Gastroesophageal sphincter (tissue), 4 donors: ENCODE data around the gene AHSP. TPM values are rescaled to one million over a fixed set of nuclear protein-coding genes. Genes with fewer than 3 reads are reported as not detected.
A peak's percentile ranks its signal among the peaks of the same experiment; 100 is the strongest.
"Not testable (repeated sequence)": the region's sequence is repeated elsewhere in the genome, so short reads cannot be mapped to it uniquely, and the experiment has no call there.

Experiments used
- ATAC-seq: fragments of 150-250 bp; one replicate; pipeline ENCODE4 v1.9.1; 2016; ENCODE audit warnings: mild to moderate bottlenecking, moderate library complexity
- H3K27ac ChIP-seq, 4 donors: fragments of 200-600 bp; sonication (generic) in 3 of 4; 1 replicate in 3 of 4; 2 replicates in 1 of 4; pipeline ENCODE4 v1.5.1; 2016 to 2019
- H3K27me3 ChIP-seq: fragments of 200-600 bp; sonication (generic); one replicate; pipeline ENCODE4 v1.5.1; 2019
- H3K36me3 ChIP-seq, 2 donors: fragments of 200-600 bp; sonication (generic); one replicate each; pipeline ENCODE4 v1.5.1; 2019; ENCODE audit warnings: control low read depth in 1 of 2
- H3K4me1 ChIP-seq, 3 donors: fragments of 200-600 bp; sonication (generic); 1 replicate in 2 of 3; 2 replicates in 1 of 3; pipeline ENCODE4 v1.5.1; 2016 to 2019; ENCODE audit warnings: control low read depth in 2 of 3
- H3K4me3 ChIP-seq, 2 donors: fragments of 200-600 bp; sonication (generic); one replicate each; pipeline ENCODE4 v1.5.1; 2019; ENCODE audit warnings: mild to moderate bottlenecking in 1 of 2, moderate library complexity in 1 of 2
- H3K9me3 ChIP-seq, 3 donors: fragments of 200-600 bp; sonication (generic); one replicate each; pipeline ENCODE4 v1.5.1; 2017 to 2019; ENCODE audit warnings: control low read depth in 2 of 3
- CTCF ChIP-seq, 4 experiments: fragments of 200-600 bp in 2 of 4; fragments of 450-650 bp in 2 of 4; sonication (generic) in 1 of 4; IDR thresholded peaks; one replicate each; pipeline ENCODE4 v1.5.1; 2017 to 2019; ENCODE audit warnings: antibody characterized with exemption in 4 of 4, mild to moderate bottlenecking in 2 of 4, moderate library complexity in 2 of 4
- EP300 ChIP-seq: sonication (generic); formaldehyde crosslinking; IDR thresholded peaks from one replicate; pipeline ENCODE4 v1.6.1; 2017; ENCODE audit warnings: antibody characterized with exemption, mild to moderate bottlenecking
- POLR2A ChIP-seq, 2 donors: fragments of 450-650 bp; IDR thresholded peaks; one replicate each; pipeline ENCODE4 v1.6.1; 2017; ENCODE audit warnings: antibody characterized with exemption in 2 of 2, mild to moderate bottlenecking in 2 of 2, moderate library complexity in 1 of 2
- POLR2AphosphoS5 ChIP-seq: sonication (generic); formaldehyde crosslinking; IDR thresholded peaks from one replicate; pipeline ENCODE4 v1.6.1; 2017; ENCODE audit warnings: antibody characterized with exemption
- WGBS, 2 donors: methylation state at CpG; one replicate each; pipeline ENCODE4 v1.1.5; 2018; ENCODE audit warnings: low coverage in 1 of 2; 5-methylcytosine and 5-hydroxymethylcytosine counted together
- total RNA-seq, 4 donors: library from RNA; depleted of rRNA; stranded (reverse); fragments of >200 nt; gene quantifications; one replicate each; pipeline ENCODE4 v1.1.0, GENCODE V29; 2016

The AHSP gene
- not detected for total RNA-seq

- ATAC-seq, result no peak
- H3K36me3 ChIP-seq, result no peaks in the 10 kb centered on the region
- peak within 1 kb of the TSS in 2 of 4 donors; percentile 66 to 69 for H3K27ac ChIP-seq
- 33 to 71% methylated on average over 1 to 4 of the region's 6 CpGs for WGBS, 2 donors
- no peaks in the 10 kb centered on the region for H3K9me3 ChIP-seq
- H3K4me3 ChIP-seq, result peak within 1 kb of the TSS in 1 of 2 donors; percentile 53
- peaks cover 0 to 19% (median 6%) of the 10 kb centered on the region in 3 donors for H3K4me1 ChIP-seq
- TF ChIP-seq EP300, result no peak
- no peak for TF ChIP-seq POLR2A (IDR thresholded peaks at IDR 0.05)
- TF ChIP-seq POLR2AphosphoS5, result no peak
- no peak for TF ChIP-seq CTCF (IDR thresholded peaks at IDR 0.05)
- peaks cover 39% of the 10 kb centered on the region for H3K27me3 ChIP-seq
Observed at GRCh38 chr16:31527734-31528274, at the start of gene AHSP. Gene AHSP, plus strand, starts transcription at chr16:31527900. Its CDS starts 240 bp downstream, at chr16:31528140.

GRCh38 chr16:31478956-31479355 is 48.7 kb upstream of the AHSP start:
- no peak for TF ChIP-seq EP300
- no peak for TF ChIP-seq POLR2A (IDR thresholded peaks at IDR 0.05)
- TF ChIP-seq POLR2AphosphoS5, result peak; percentile 34
- no peak for TF ChIP-seq CTCF (IDR thresholded peaks at IDR 0.05)
- Histone ChIP-seq H3K4me1 (peaks cover 0 to 57% (median 8%) of the 10 kb centered on the region in 3 donors), H3K4me3 (no peak overlapping the region), H3K9me3 (no peaks in the 10 kb centered on the region), H3K27me3 (no peaks in the 10 kb centered on the region), H3K27ac (peak overlapping the region in 2 of 4 donors; percentile 11 to 19), H3K36me3 (peaks cover 0 to 55% of the 10 kb centered on the region in 2 donors)
- ATAC-seq, result no peak
- WGBS, 2 donors, result 67% methylated on average over 1 of the region's 3 CpGs; no CpG with 5 or more reads in 1 of the 2 donors

GRCh38 chr16:31479751-31480150 is 47.9 kb upstream of the AHSP start:
- no peak for TF ChIP-seq POLR2AphosphoS5
- no peak for TF ChIP-seq EP300
- no peak for TF ChIP-seq POLR2A (IDR thresholded peaks at IDR 0.05)
- TF ChIP-seq CTCF (IDR thresholded peaks at IDR 0.05), result no peak
- Histone ChIP-seq H3K36me3 (peaks cover 0 to 47% of the 10 kb centered on the region in 2 donors), H3K9me3 (no peaks in the 10 kb centered on the region), H3K27me3 (peaks cover 3% of the 10 kb centered on the region), H3K27ac (peak overlapping the region in 2 of 4 donors; percentile 2 to 11), H3K4me1 (peaks cover 0 to 49% (median 8%) of the 10 kb centered on the region in 3 donors), H3K4me3 (no peak overlapping the region)
- 48 to 52% methylated on average over 2 to 6 of the region's 9 CpGs for WGBS, 2 donors
- ATAC-seq, result no peak

GRCh38 chr16:31480851-31481536 is 46.7 kb upstream of the AHSP start:
- Histone ChIP-seq H3K27ac (peak overlapping the region in 1 of 4 donors; percentile 2), H3K27me3 (peaks cover 14% of the 10 kb centered on the region), H3K36me3 (peaks cover 0 to 34% of the 10 kb centered on the region in 2 donors), H3K4me3 (no peak overlapping the region), H3K9me3 (no peaks in the 10 kb centered on the region), H3K4me1 (peaks cover 0 to 37% (median 7%) of the 10 kb centered on the region in 3 donors)
- ATAC-seq, result no peak
- 13% methylated on average over 6 of the region's 7 CpGs; no CpG with 5 or more reads in 1 of the 2 donors for WGBS, 2 donors
- TF ChIP-seq EP300 (no peak), POLR2AphosphoS5 (peak; percentile 44)

GRCh38 chr16:31483081-31483480 is 44.6 kb upstream of the AHSP start, which contains the start of gene SLC5A2:
Gene SLC5A2, plus strand, starts transcription at chr16:31483123. Its CDS starts 14 bp downstream, at chr16:31483137.
- no peak for ATAC-seq
- Histone ChIP-seq H3K9me3 (no peaks in the 10 kb centered on the region), H3K27me3 (peaks cover 35% of the 10 kb centered on the region), H3K4me3 (no peak within 1 kb of the TSS), H3K27ac (no peak within 1 kb of the TSS), H3K36me3 (peaks cover 0 to 13% of the 10 kb centered on the region in 2 donors), H3K4me1 (peaks cover 0 to 32% (median 17%) of the 10 kb centered on the region in 3 donors)
- 80% methylated on average over 2 of the region's 4 CpGs; no CpG with 5 or more reads in 1 of the 2 donors for WGBS, 2 donors
- TF ChIP-seq POLR2AphosphoS5, result no peak
- TF ChIP-seq EP300, result no peak
- no peak for TF ChIP-seq POLR2A (IDR thresholded peaks at IDR 0.05)
- TF ChIP-seq CTCF (IDR thresholded peaks at IDR 0.05), result no peak

GRCh38 chr16:31484048-31484447 is 43.7 kb upstream of the AHSP start:
- 83 to 100% methylated on average over 2 to 4 of the region's 4 CpGs for WGBS, 2 donors
- not testable (repeated sequence) for ATAC-seq

More at GRCh38 chr16:31484048-31484447, 43.7 kb upstream of the AHSP start:
- not testable (repeated sequence) for H3K36me3 ChIP-seq, H3K4me3 ChIP-seq, H3K27ac ChIP-seq, H3K9me3 ChIP-seq
- H3K27me3 ChIP-seq, result peaks cover 44% of the 10 kb centered on the region
- H3K4me1 ChIP-seq, result peaks cover 0 to 41% (median 23%) of the 10 kb centered on the region in 3 donors
